ENCODE data around the gene DIPK1B.

DIPK1B gene

DNA sequence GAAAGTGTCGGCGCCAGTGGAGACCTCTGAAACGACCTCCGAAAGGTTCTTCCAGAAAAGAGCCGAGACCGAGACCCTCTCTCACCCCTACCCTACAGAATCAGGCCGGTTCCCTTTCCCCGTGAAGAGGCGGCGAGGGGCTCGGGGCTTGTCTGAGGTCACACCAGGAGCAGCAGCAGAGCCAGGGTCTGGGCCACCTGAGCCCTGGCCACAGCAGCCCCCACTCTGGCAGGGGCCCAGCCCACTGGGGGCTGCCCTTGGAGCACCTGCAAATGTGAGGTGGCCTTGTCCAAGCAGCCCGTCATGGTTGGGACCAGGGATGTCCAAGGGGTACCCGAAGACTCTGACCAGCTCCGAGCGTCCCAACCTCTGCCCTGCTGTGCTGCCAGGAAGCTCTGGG, 34.3 kb upstream of the DIPK1B start:
- CTCF ChIA-PET, result interaction anchor here (0.6 kb wide), 1 partner anchor 17 kb away, joined by 3 read pairs; no protein-coding TSS in a partner anchor
- TF ChIP-seq TARDBP (IDR thresholded peaks at IDR 0.05), result no peak
- TF ChIP-seq NFRKB (IDR thresholded peaks at IDR 0.05), result no peak
- TF ChIP-seq ELF4 (IDR thresholded peaks at IDR 0.05), result no peak
- TF ChIP-seq, protein P1, sequence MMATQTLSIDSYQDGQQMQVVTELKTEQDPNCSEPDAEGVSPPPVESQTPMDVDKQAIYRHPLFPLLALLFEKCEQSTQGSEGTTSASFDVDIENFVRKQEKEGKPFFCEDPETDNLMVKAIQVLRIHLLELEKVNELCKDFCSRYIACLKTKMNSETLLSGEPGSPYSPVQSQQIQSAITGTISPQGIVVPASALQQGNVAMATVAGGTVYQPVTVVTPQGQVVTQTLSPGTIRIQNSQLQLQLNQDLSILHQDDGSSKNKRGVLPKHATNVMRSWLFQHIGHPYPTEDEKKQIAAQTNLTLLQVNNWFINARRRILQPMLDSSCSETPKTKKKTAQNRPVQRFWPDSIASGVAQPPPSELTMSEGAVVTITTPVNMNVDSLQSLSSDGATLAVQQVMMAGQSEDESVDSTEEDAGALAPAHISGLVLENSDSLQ (IDR thresholded peaks at IDR 0.05), result no peak
- no peak for TF ChIP-seq L3MBTL2 (conservative IDR thresholded peaks at IDR 0.05)
- TF ChIP-seq ARNT (IDR thresholded peaks at IDR 0.05), result no peak
- no peak for TF ChIP-seq HDGF (IDR thresholded peaks at IDR 0.05; ENCODE audit: borderline replicate concordance)
- no peak for TF ChIP-seq FOXK2 (IDR thresholded peaks at IDR 0.05)
- no peak for TF ChIP-seq BHLHE40 (IDR thresholded peaks at IDR 0.05; ENCODE audit: borderline replicate concordance)
- no peak for TF ChIP-seq ZNF384 (IDR thresholded peaks at IDR 0.05)
- TF ChIP-seq FOXM1 (IDR thresholded peaks at IDR 0.05; ENCODE audit: borderline replicate concordance), result no peak
- no peak for TF ChIP-seq CTBP1 (IDR thresholded peaks at IDR 0.05; ENCODE audit: borderline replicate concordance)
- no peak for TF ChIP-seq FOXA1 (IDR thresholded peaks at IDR 0.05)
- TF ChIP-seq LEF1 (IDR thresholded peaks at IDR 0.05; ENCODE audit: borderline replicate concordance), result no peak
- no peak for TF ChIP-seq SUZ12 (IDR thresholded peaks at IDR 0.05)
- TF ChIP-seq SP1 (IDR thresholded peaks at IDR 0.05), result no peak

DNA sequence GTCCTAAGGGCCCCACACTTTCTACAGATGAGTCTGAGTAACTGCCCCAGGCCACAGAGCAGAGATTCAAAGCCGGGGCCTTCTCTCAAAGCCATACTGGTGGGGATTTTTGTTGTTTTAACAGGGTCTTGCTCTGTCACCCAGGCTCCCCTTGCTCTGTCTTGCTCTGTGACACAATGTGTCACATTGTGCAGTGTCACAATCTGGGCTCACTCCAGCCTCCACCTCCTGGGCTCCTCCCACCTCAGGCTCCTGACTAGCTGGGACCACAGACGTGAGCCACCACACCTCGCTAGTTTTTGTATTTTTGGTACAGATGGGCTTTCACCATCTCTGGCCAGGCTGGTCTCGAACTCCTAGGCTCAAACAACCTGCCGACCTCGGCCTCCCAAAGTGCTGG, 33.7 kb upstream of the DIPK1B start:
- TF ChIP-seq FOXA1 (IDR thresholded peaks at IDR 0.05) (no peak), CTBP1 (IDR thresholded peaks at IDR 0.05; ENCODE audit: borderline replicate concordance) (no peak), L3MBTL2 (conservative IDR thresholded peaks at IDR 0.05) (no peak), BHLHE40 (IDR thresholded peaks at IDR 0.05; ENCODE audit: borderline replicate concordance) (no peak)
- no peak for DNase-seq (ENCODE audit: extremely low spot score)
- ChIA-PET POLR2A (no interaction called here), CTCF (interaction anchor here (0.6 kb wide), 1 partner anchor 16 kb away, joined by 3 read pairs; no protein-coding TSS in a partner anchor)

More for the DNA sequence above, 34.3 kb upstream of the DIPK1B start:
- no peak for DNase-seq (ENCODE audit: extremely low spot score)
- POLR2A ChIA-PET, result no interaction called here

DNA sequence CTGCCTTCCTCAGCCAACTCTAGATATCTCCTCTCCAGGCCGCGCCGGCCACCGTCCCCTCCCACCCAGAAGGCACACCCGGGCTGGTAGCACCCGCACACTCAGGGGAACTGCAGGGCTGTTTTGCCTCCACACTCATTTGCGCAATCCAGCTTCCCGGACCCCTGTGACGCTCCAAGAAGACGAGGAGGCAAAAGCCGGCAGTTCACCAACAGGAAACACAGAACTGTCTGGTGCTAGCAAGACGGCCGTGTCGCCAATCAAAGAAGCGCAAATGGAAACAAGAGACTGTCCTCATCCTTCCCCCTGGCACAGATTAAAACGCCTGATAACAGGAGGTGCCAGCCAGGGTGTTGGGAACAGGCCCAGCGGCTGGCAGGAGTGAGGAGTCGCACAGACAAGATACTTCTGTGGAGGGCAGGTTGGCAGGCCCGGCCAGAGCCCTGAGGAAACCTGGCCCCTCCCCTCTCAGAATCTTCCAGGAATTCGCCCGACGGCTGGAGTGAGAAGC, 32.9 kb upstream of the DIPK1B start:
- TF ChIP-seq ARNT (IDR thresholded peaks at IDR 0.05) (no peak), TARDBP (IDR thresholded peaks at IDR 0.05) (no peak), BHLHE40 (IDR thresholded peaks at IDR 0.05; ENCODE audit: borderline replicate concordance) (no peak), CTBP1 (IDR thresholded peaks at IDR 0.05; ENCODE audit: borderline replicate concordance) (no peak), FOXM1 (IDR thresholded peaks at IDR 0.05; ENCODE audit: borderline replicate concordance) (no peak)
- TF ChIP-seq, protein P1 (IDR thresholded peaks at IDR 0.05), result no peak
- ChIA-PET CTCF (interaction anchor here (3.3 kb wide), 1 partner anchor 8 kb away, joined by 15 read pairs; no protein-coding TSS in a partner anchor), POLR2A (no interaction called here)
- DNase-seq (ENCODE audit: extremely low spot score), result no peak

DNA sequence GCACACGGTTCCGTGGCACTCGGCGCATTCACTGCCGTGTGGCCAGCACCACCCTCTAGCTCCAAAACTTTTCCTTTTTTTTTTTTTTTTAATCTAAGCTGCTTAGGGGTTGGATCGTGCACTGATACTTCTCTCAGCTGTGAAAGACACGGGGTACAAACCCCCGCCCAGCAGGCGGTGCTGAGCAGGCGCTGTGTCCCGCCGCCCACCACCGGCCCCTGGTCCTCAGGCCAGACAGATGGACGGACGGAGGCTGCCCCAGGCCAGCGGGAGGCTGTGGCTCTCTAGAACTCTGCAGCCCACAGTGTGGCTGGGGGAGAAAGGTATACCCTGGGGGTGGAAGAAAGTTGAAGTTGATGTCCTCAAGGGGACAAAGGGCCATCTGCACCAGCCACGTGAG, 31.3 kb upstream of the DIPK1B start:
- TF ChIP-seq TARDBP (IDR thresholded peaks at IDR 0.05) (no peak), ELF4 (IDR thresholded peaks at IDR 0.05) (no peak), FOXA1 (IDR thresholded peaks at IDR 0.05) (no peak), FOXM1 (IDR thresholded peaks at IDR 0.05; ENCODE audit: borderline replicate concordance) (no peak), FOXK2 (IDR thresholded peaks at IDR 0.05) (no peak), NFRKB (IDR thresholded peaks at IDR 0.05) (no peak), SUZ12 (IDR thresholded peaks at IDR 0.05) (no peak), HDGF (IDR thresholded peaks at IDR 0.05; ENCODE audit: borderline replicate concordance) (no peak), ARNT (IDR thresholded peaks at IDR 0.05) (no peak), LEF1 (IDR thresholded peaks at IDR 0.05; ENCODE audit: borderline replicate concordance) (no peak), ZNF384 (IDR thresholded peaks at IDR 0.05) (no peak), L3MBTL2 (conservative IDR thresholded peaks at IDR 0.05) (no peak), SP1 (IDR thresholded peaks at IDR 0.05) (no peak), BHLHE40 (IDR thresholded peaks at IDR 0.05; ENCODE audit: borderline replicate concordance) (no peak), CTBP1 (IDR thresholded peaks at IDR 0.05; ENCODE audit: borderline replicate concordance) (no peak)
- TF ChIP-seq, protein P1 (IDR thresholded peaks at IDR 0.05), result no peak
- CTCF ChIA-PET, result interaction anchor here (3.3 kb wide), 1 partner anchor 9 kb away, joined by 15 read pairs; no protein-coding TSS in a partner anchor
- DNase-seq (ENCODE audit: extremely low spot score), result no peak
- POLR2A ChIA-PET, result no interaction called here

DNA sequence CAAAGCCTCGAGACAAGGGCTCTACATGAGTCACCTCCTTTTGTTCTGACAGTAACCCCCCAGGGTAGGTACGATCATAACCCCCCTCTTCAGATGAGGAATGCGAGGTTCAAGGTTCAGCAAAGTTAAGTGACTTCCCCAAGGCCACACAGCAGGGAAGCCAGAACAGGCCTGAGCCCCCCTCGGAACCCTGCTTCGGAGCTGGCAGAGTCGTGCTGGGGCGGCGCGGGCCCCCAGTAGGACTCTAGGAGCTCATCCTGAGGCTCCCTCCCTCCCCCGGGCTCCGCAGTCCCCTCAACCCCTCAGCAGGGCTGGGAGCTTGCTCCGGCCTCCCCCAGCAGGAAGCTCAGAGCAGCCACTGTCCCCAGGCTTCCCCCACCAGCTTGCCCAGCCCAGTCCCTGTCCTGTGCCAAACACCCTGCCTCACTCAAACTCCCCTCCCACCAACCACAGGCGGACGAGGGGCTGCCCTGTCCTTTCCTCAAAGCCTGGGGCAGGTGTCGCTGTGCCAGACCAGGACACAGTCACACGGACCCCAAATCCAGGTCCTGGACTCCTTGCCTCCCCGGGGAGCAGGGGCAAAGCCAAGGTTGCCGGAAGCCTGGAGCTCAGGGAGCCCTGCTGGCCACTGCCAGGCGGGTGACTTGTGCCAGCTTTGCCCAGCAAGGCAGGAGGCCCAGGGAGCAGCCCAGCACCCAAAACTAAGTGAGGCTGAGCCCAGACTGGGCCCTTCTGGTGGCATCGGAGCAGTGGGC, 30.2 kb upstream of the DIPK1B start:
- ChIA-PET CTCF (interaction anchor here (3.3 kb wide), 1 partner anchor 10 kb away, joined by 15 read pairs; no protein-coding TSS in a partner anchor), POLR2A (no interaction called here)
- TF ChIP-seq CTBP1 (IDR thresholded peaks at IDR 0.05; ENCODE audit: borderline replicate concordance) (no peak), ELF4 (IDR thresholded peaks at IDR 0.05) (no peak), LEF1 (IDR thresholded peaks at IDR 0.05; ENCODE audit: borderline replicate concordance) (no peak), SUZ12 (IDR thresholded peaks at IDR 0.05) (no peak), BHLHE40 (IDR thresholded peaks at IDR 0.05; ENCODE audit: borderline replicate concordance) (no peak), TARDBP (IDR thresholded peaks at IDR 0.05) (no peak), ARNT (IDR thresholded peaks at IDR 0.05) (no peak)
- no peak for DNase-seq (ENCODE audit: extremely low spot score)

DNA sequence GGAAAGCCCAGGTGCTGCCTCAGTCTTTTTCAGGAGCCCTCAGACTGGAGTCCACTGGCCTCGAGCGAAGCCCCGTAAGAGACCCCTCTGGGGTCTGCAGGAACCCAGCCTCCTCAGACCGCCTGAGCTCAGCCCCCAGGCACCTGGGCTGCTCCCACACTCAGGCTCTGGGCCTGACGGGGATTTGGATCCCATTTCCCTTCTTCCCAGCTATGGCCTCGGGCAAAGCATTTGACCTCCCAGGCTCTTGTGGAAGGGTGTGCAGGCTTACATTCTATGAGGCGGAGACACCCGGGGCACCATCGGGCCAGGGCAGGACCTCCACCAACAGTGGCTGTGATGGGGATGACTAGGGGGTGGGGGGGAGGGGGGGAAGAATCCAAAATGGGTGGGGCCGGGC, 29.7 kb upstream of the DIPK1B start:
- CTCF ChIA-PET, result interaction anchor here (3.3 kb wide), 1 partner anchor 11 kb away, joined by 15 read pairs; no protein-coding TSS in a partner anchor
- TF ChIP-seq FOXA1 (IDR thresholded peaks at IDR 0.05) (no peak), HDGF (IDR thresholded peaks at IDR 0.05; ENCODE audit: borderline replicate concordance) (no peak), L3MBTL2 (conservative IDR thresholded peaks at IDR 0.05) (no peak), TARDBP (IDR thresholded peaks at IDR 0.05) (no peak), LEF1 (IDR thresholded peaks at IDR 0.05; ENCODE audit: borderline replicate concordance) (no peak), FOXM1 (IDR thresholded peaks at IDR 0.05; ENCODE audit: borderline replicate concordance) (no peak), SP1 (IDR thresholded peaks at IDR 0.05) (no peak), SUZ12 (IDR thresholded peaks at IDR 0.05) (no peak), CTBP1 (IDR thresholded peaks at IDR 0.05; ENCODE audit: borderline replicate concordance) (no peak), BHLHE40 (IDR thresholded peaks at IDR 0.05; ENCODE audit: borderline replicate concordance) (no peak), ZNF384 (IDR thresholded peaks at IDR 0.05) (no peak), FOXK2 (IDR thresholded peaks at IDR 0.05) (no peak), ELF4 (IDR thresholded peaks at IDR 0.05) (no peak), ARNT (IDR thresholded peaks at IDR 0.05) (no peak), NFRKB (IDR thresholded peaks at IDR 0.05) (no peak)
- TF ChIP-seq, protein P1 (IDR thresholded peaks at IDR 0.05), result no peak
- POLR2A ChIA-PET, result interaction anchor here (1.6 kb wide), 1 partner anchor 44 kb away, joined by 4 read pairs; no protein-coding TSS in a partner anchor

More for the DNA sequence above, 29.7 kb upstream of the DIPK1B start:
- DNase-seq (ENCODE audit: extremely low spot score), result no peak
